Measurements from ENCODE around the gene NDST4.

GRCh38 chr4:114870987-114871386 lies 242.4 kb downstream of the NDST4 start:
- no peak for TF ChIP-seq EZH2 (IDR thresholded peaks at IDR 0.05; ENCODE audit: borderline replicate concordance, low read depth, low read length, severe bottlenecking)
- no peak for TF ChIP-seq CTCF (IDR thresholded peaks at IDR 0.05; ENCODE audit: borderline replicate concordance, extremely low read depth, low read length, poor library complexity, severe bottlenecking)

Measured in DND-41 (cell line).